GM19025 (cell line): ENCODE data around the gene DEFB131B.
"Not testable (repeated sequence)": the region's sequence is repeated elsewhere in the genome, so short reads cannot be mapped to it uniquely, and the experiment has no call there.

Experiments used
- ATAC-seq: cut with Tn5 transposase; IDR thresholded peaks from one replicate; pipeline ENCODE4 v1.9.1; 2021; ENCODE audit warnings: mild to moderate bottlenecking, low read depth, moderate library complexity; ENCODE audit not compliant: unreplicated experiment

DEFB131B gene

GRCh38 chr11:71910775-71911174, 32.5 kb downstream of the DEFB131B start:
- ATAC-seq, result not testable (repeated sequence)

- ATAC-seq, result not testable (repeated sequence)
Observed at GRCh38 chr11:71911321-71911985, 33.2 kb downstream of the DEFB131B start.

GRCh38 chr11:71911986-71912340, 33.7 kb downstream of the DEFB131B start:
- ATAC-seq, result not testable (repeated sequence)

DNA sequence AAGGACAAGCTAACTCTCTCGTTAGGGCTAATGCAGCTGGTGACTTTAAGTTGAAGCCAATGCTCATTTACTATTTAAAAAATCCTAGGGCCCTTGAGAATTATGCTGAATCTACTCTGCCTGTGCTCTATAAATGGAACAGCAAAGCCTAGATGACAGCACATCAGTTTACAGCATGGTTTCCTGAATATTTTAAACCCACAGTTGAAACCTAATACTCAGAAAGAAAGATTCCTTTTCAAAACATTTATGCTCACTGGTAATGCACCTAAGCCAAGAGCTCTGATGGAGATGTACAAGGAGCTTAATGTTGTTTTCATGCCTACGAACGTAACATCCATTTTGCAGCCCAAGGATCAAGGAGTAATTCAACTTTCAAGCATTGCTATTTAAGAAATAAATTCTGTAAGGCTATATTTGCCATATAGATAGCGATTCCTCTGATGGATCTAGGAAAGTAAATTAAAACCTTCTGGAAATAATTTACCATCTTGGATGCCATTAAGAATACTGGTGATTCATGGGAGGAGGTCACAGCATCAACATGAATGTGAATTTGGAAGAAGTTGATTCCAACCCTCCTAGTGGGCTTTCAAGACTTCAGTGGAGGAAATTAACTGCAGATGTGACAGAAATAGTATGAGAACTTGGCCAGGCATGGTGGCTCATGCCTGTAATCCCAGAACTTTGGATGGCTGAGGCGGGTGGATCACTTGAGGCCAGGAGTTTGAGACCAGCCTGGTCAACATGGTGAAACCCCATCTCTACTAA, 35.7 kb downstream of the DEFB131B start:
- no peak for ATAC-seq

GRCh38 chr11:71914617-71915189, 36.5 kb downstream of the DEFB131B start:
- no peak for ATAC-seq

DNA sequence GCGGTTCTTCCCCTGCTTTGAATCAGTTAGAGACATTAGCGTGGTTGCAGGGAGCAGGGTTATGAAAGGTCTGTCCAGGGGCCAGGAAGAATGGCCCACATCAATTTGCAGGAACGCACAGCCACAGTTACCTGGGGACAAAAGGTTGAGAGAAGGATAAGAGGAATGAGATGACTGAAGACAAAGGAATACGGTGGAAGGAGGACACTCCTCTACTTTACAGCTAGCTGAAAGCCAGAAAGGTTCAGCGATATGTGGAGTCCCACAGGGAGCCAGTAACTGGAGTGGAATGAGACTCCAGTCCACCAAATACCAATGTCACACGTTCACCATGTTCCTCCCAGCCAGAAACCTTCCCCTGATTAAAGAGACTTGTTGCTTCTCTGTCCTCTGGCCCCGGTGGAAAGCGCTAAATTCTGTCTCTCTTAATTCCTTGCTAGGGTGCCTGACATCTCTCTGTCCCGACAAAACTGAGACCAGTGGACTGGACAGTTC, 39.4 kb downstream of the DEFB131B start:
- ATAC-seq, result no peak

DNA sequence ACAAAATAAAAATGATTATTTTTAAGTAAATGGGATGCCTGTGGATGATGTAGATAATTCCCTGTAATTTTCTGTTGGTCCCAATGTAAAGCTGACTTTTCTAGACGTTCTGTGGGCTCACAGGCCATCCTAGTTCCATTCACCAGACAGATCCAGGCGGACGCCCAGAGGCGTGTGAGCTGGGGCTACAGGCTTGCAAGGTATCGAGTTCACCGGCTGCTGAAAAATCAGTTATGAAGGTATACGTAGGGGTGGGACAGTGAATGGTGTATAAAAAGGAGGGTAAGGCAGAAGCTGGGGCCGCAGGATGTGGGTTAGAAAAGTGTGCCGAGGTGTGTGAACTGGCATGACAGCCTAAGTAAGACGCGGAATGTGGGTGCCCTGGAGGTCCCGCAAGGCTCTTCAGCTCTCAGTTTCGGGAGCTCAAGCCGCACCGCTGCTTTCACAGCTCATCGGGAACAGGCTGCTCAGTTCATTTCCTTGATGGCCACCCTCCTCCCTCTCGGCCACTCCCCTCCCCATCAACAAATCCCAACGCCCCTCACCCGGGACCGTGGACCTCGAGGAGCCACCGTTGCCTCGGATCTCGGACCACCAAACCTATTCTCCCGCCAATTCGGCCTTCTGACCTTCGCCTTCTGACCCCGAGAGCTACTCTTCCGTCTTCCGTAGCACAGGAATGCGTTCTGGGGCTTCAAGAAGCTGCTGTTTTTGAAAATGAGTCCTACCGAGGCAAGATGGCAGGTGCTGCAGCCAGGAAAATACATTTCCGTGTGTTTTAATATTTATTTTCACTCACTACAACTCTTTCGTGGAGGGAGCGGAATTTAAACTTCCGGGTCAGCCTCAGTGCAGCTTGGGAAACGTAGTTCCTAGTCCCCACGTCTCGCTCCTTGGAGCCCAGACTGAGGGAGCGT, 49.8 kb downstream of the DEFB131B start, which contains the start of gene XNDC1N:
XNDC1N (minus strand) TSS at position 775 of the 917 bp plus-strand sequence. CDS start 5,241 bp downstream, outside the sequence.
- ATAC-seq, result peak; percentile 75

GRCh38 chr11:71928737-71929443, 50.6 kb downstream of the DEFB131B start, which contains the start of gene RNF121:
Gene RNF121, plus strand, starts transcription at chr11:71929046. Its CDS starts 16 bp downstream, at chr11:71929062.
- peak; percentile 74 for ATAC-seq

- ATAC-seq, result no peak
Observed at GRCh38 chr11:71929491-71929890, 51.2 kb downstream of the DEFB131B start.

- ATAC-seq, result no peak
Observed at GRCh38 chr11:71930556-71931244, 52.4 kb downstream of the DEFB131B start.

- no peak for ATAC-seq
Observed at GRCh38 chr11:71931245-71931602, 53.0 kb downstream of the DEFB131B start.

DNA sequence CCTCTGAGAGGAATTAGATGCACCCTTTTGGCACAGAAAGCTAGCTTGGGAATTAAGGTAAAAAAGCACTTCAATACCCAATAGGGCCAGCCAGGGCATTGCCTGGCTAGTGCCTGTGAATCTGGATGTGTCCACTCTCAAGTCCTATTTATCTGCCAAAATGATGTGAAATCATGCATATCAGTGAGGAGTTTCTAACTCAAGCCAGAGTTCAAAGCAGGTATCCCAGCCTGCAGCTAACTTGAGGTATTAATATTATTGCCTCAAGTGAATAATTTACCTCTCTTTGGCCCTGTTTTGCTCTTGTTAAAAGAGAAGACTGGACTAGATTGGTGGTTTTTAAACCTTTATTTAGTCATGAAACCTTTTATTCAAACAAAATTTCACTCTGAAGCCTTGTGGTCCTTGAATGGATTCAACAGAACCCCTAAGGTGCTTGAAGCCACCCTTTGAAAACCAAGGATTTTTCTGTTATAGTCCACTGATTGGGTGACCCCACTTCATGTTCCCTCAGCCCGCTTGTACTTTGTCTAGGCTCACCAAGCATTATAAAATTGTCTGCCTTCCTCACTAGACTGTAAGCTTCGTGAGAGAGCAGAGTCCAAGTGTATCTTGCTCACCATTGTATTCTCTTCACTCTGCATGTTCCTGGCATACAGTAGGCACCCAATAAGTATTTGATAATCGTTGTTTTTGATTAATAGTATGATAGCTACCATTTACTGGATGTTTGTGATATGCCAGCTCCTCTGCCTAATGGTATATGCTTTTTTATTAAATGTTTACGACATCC, 55.1 kb downstream of the DEFB131B start:
- ATAC-seq, result no peak
